Esophagus muscularis mucosa (tissue), 4 donors: Measurements from ENCODE around the gene COL4A1. TPM values are rescaled to one million over a fixed set of nuclear protein-coding genes. Genes with fewer than 3 reads are reported as not detected.

Experiments used
- DNase-seq: peaks from one replicate; pipeline ENCODE4 v3.0.0-alpha.2; 2017; ENCODE audit errors: extremely low spot score
- H3K27ac ChIP-seq, 4 donors: fragments of 200-600 bp; sonication (generic); replicated peaks in 1 of 4; 1 replicate in 3 of 4; 2 replicates in 1 of 4; pipeline ENCODE4 v1.5.1; 2016 to 2019; ENCODE audit warnings: mild to moderate bottlenecking in 1 of 4
- H3K27me3 ChIP-seq, 4 donors: fragments of 200-600 bp; sonication (generic); one replicate each; pipeline versions ENCODE4 v1.5.1 to v1.6.0; 2016 to 2019
- H3K36me3 ChIP-seq, 4 donors: fragments of 200-600 bp; sonication (generic); one replicate each; pipeline ENCODE4 v1.5.1; 2016 to 2019
- H3K4me1 ChIP-seq, 4 donors: fragments of 200-600 bp; sonication (generic); one replicate each; pipeline ENCODE4 v1.5.1; 2016 to 2019
- H3K4me3 ChIP-seq, 4 donors: fragments of 200-600 bp; sonication (generic); 1 replicate in 2 of 4; 2 replicates in 2 of 4; pipeline ENCODE4 v1.5.1; 2016 to 2019; ENCODE audit warnings: mild to moderate bottlenecking in 4 of 4, moderate library complexity in 1 of 4
- H3K9me3 ChIP-seq, 4 donors: fragments of 200-600 bp; sonication (generic); 1 replicate in 3 of 4; 2 replicates in 1 of 4; pipeline ENCODE4 v1.5.1; 2016 to 2019
- CTCF ChIP-seq, 3 experiments: fragments of 200-600 bp in 2 of 3; fragments of 450-650 bp in 1 of 3; sonication (generic) in 2 of 3; IDR thresholded peaks; one replicate each; pipeline ENCODE4 v1.5.1; 2017 to 2019; ENCODE audit warnings: antibody characterized with exemption in 3 of 3, mild to moderate bottlenecking in 2 of 3, moderate library complexity in 1 of 3
- EP300 ChIP-seq: sonication (generic); formaldehyde crosslinking; IDR thresholded peaks from one replicate; pipeline ENCODE4 v1.6.1; 2017; ENCODE audit warnings: antibody characterized with exemption
- POLR2A ChIP-seq: fragments of 450-650 bp; IDR thresholded peaks from one replicate; pipeline ENCODE4 v1.6.1; 2017; ENCODE audit warnings: antibody characterized with exemption, moderate library complexity, mild to moderate bottlenecking, low read depth
- POLR2AphosphoS5 ChIP-seq, 2 donors: sonication (generic); formaldehyde crosslinking; IDR thresholded peaks; one replicate each; pipeline ENCODE4 v1.6.1; 2017; ENCODE audit warnings: antibody characterized with exemption in 2 of 2
- WGBS: methylation state at CpG from one replicate; pipeline ENCODE4 v1.1.5; 2018; 5-methylcytosine and 5-hydroxymethylcytosine counted together
- intact Hi-C: fragments of 100-400 bp; cut with DNase I; formaldehyde crosslinking; loops from one replicate; pipeline ENCODE4 v1.15.1; 2023
- total RNA-seq, 4 donors: library from RNA; depleted of rRNA; stranded (reverse); fragments of >200 nt; gene quantifications; one replicate each; pipeline versions ENCODE4 v1.1.0 to v1.2.1, GENCODE V29; 2016

Gene COL4A1
- total RNA-seq, 4 donors from 2014 or later, result 328 to 578 (median 405) TPM

DNA sequence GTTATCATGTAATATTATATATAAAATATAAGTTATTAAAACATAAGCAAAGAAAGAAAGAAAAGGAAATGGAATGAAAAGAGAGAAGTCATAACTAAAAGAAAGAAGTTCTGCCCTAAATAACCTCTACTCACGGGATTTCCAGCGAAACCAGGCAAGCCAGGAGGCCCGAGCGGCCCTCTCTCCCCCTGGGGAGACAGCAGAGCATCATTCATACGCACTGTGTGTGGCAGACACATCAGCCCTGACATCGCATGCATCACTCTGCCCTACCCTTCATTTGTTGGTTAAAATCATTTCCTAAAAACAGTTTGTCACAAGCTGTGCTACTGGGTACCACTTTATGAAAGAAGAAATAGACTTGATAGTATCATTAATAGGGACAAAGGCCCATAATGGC lies 95.2 kb downstream of the COL4A1 start:
- Histone ChIP-seq H3K27me3 (no peaks in the 10 kb centered on the region), H3K4me3 (no peak overlapping the region), H3K4me1 (peaks cover 17 to 35% (median 30%) of the 10 kb centered on the region in 4 donors), H3K9me3 (no peaks in the 10 kb centered on the region), H3K27ac (peak overlapping the region in 2 of 4 donors; percentile 4 to 18), H3K36me3 (peaks cover 50 to 73% (median 67%) of the 10 kb centered on the region in 4 donors)
- TF ChIP-seq EP300, result no peak
- no peak for TF ChIP-seq POLR2A
- no peak for TF ChIP-seq POLR2AphosphoS5 (IDR thresholded peaks at IDR 0.05)
- no peak for TF ChIP-seq CTCF (IDR thresholded peaks at IDR 0.05)
- intact Hi-C loops, result no loop called here
- 85% methylated on average over 6 of the region's 6 CpGs for WGBS
- DNase-seq, result no peak

- intact Hi-C loops, result no loop called here
- 95% methylated on average over 10 of the region's 10 CpGs for WGBS
- peaks cover 57 to 80% (median 74%) of the 10 kb centered on the region in 4 donors for H3K36me3 ChIP-seq
- no peak overlapping the region for H3K4me3 ChIP-seq
- H3K27me3 ChIP-seq, result no peaks in the 10 kb centered on the region
- H3K9me3 ChIP-seq, result no peaks in the 10 kb centered on the region
- DNase-seq, result no peak
- no peak overlapping the region for H3K27ac ChIP-seq
- H3K4me1 ChIP-seq, result peaks cover 10 to 28% (median 23%) of the 10 kb centered on the region in 4 donors
- TF ChIP-seq POLR2AphosphoS5 (IDR thresholded peaks at IDR 0.05), result no peak
- TF ChIP-seq EP300, result no peak
- TF ChIP-seq CTCF (IDR thresholded peaks at IDR 0.05), result no peak
- no peak for TF ChIP-seq POLR2A
These were observed 95.9 kb downstream of the COL4A1 start for GRCh38 chr13:110211046-110211445.

DNA sequence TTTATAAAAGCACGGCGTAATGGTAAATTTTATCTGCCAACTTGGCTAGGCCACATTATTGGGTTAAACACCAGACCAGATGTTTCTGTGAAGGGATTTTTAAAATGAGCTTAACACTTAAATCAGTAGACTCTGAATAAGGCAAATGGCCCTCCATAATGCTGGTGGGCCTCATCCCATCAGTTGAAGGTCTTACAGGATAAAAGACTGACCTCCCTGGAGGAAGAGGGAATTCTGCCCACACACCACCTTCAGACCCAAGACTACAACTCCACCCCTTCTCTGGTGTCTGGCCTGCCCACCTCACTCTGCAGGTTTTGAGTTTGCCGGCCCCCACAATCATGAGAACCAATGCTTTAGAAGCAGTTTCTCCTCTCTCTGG lies 96.4 kb downstream of the COL4A1 start:
- H3K27me3 ChIP-seq, result no peaks in the 10 kb centered on the region
- DNase-seq, result no peak
- intact Hi-C loops, result no loop called here
- WGBS, result 95% methylated on average over 3 of the region's 3 CpGs
- H3K4me1 ChIP-seq, result peaks cover 6 to 24% (median 18%) of the 10 kb centered on the region in 4 donors
- H3K36me3 ChIP-seq, result peaks cover 61 to 85% (median 78%) of the 10 kb centered on the region in 4 donors
- H3K27ac ChIP-seq, result no peak overlapping the region
- no peaks in the 10 kb centered on the region for H3K9me3 ChIP-seq
- TF ChIP-seq POLR2AphosphoS5 (IDR thresholded peaks at IDR 0.05) (no peak), EP300 (no peak), POLR2A (no peak), CTCF (IDR thresholded peaks at IDR 0.05) (no peak)
- no peak overlapping the region for H3K4me3 ChIP-seq

- intact Hi-C loops, result no loop called here
- TF ChIP-seq EP300 (no peak), POLR2A (no peak), CTCF (IDR thresholded peaks at IDR 0.05) (no peak), POLR2AphosphoS5 (IDR thresholded peaks at IDR 0.05) (no peak)
- peaks cover 66 to 90% (median 84%) of the 10 kb centered on the region in 4 donors for H3K36me3 ChIP-seq
- H3K4me3 ChIP-seq, result no peak overlapping the region
- 82% methylated on average over 8 of the region's 14 CpGs for WGBS
- no peaks in the 10 kb centered on the region for H3K9me3 ChIP-seq
- H3K27me3 ChIP-seq, result no peaks in the 10 kb centered on the region
- no peak for DNase-seq
- no peak overlapping the region for H3K27ac ChIP-seq
- peaks cover 1 to 19% (median 13%) of the 10 kb centered on the region in 4 donors for H3K4me1 ChIP-seq
These were observed 96.9 kb downstream of the COL4A1 start for GRCh38 chr13:110209950-110210603.

DNA sequence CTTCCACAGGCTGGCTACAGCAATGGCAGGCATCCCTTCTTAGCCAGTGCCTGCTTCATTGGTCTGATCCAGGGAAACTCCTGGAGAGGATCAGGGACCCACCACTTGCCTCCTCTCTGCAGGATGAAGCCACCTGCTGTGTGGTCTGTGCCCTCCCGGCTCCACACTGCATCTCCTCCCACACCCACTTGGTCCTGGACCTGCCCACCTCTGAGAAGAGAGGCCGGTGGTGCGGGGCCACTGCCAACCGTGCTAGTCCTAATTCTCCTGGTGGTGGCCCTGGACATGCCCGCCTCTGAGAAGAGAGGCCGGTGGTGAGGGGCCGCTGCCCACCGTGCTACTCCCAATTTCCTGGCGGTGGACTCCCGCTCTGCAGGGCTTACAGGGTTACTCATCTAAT lies 98.8 kb downstream of the COL4A1 start:
- TF ChIP-seq POLR2A, result no peak
- peaks cover 77 to 100% (median 93%) of the 10 kb centered on the region in 4 donors for H3K36me3 ChIP-seq
- H3K4me1 ChIP-seq, result no peaks in the 10 kb centered on the region
- H3K27ac ChIP-seq, result no peak overlapping the region
- no peaks in the 10 kb centered on the region for H3K9me3 ChIP-seq
- DNase-seq, result no peak
- intact Hi-C loops, result no loop called here
- H3K4me3 ChIP-seq, result no peak overlapping the region
- no peaks in the 10 kb centered on the region for H3K27me3 ChIP-seq
- WGBS, result 95% methylated on average over 9 of the region's 10 CpGs
